NCI-H1092 treated with DMSO at 0.1 percent for 48 hours (cell line): ENCODE measurements around the gene MAPKAPK2.
A peak's percentile ranks its signal among the peaks of the same experiment; 100 is the strongest.

Experiments used
- DNase-seq: peaks from one replicate; lab custom pipeline; 2025; lab: John Stamatoyannopoulos, UW

MAPKAPK2 gene

GRCh38 chr1:206684003-206684402 is 702 bp upstream of the MAPKAPK2 start:
- no peak for DNase-seq

GRCh38 chr1:206685334-206685768 is 646 bp downstream of the MAPKAPK2 start:
- no peak for DNase-seq

GRCh38 chr1:206685769-206686477 is 1.2 kb downstream of the MAPKAPK2 start:
- no peak for DNase-seq

GRCh38 chr1:206686478-206687249 is 2.0 kb downstream of the MAPKAPK2 start:
- no peak for DNase-seq

- no peak for DNase-seq
Measured at GRCh38 chr1:206687251-206687914, 2.7 kb downstream of the MAPKAPK2 start.

GRCh38 chr1:206687915-206688442 is 3.3 kb downstream of the MAPKAPK2 start:
- no peak for DNase-seq

- no peak for DNase-seq
Measured at GRCh38 chr1:206690516-206690915, 5.8 kb downstream of the MAPKAPK2 start.

GRCh38 chr1:206691604-206692003 is 6.9 kb downstream of the MAPKAPK2 start:
- DNase-seq = no peak

- DNase-seq = peak; percentile 77
Measured at GRCh38 chr1:206693029-206693428, 8.3 kb downstream of the MAPKAPK2 start.

GRCh38 chr1:206693592-206693991 is 8.9 kb downstream of the MAPKAPK2 start:
- no peak for DNase-seq

GRCh38 chr1:206694171-206695124 is 9.7 kb downstream of the MAPKAPK2 start:
- DNase-seq = no peak

GRCh38 chr1:206695733-206696132 is 11.0 kb downstream of the MAPKAPK2 start:
- DNase-seq = no peak

GRCh38 chr1:206696812-206697585 is 12.3 kb downstream of the MAPKAPK2 start:
- no peak for DNase-seq

- no peak for DNase-seq
Measured at GRCh38 chr1:206698011-206698410, 13.3 kb downstream of the MAPKAPK2 start.

- DNase-seq = no peak
Measured at GRCh38 chr1:206699000-206699586, 14.4 kb downstream of the MAPKAPK2 start.

- DNase-seq = no peak
Measured at GRCh38 chr1:206699626-206700025, 14.9 kb downstream of the MAPKAPK2 start.

GRCh38 chr1:206700445-206701036 is 15.8 kb downstream of the MAPKAPK2 start:
- peak; percentile 91 for DNase-seq

GRCh38 chr1:206702260-206702659 is 17.6 kb downstream of the MAPKAPK2 start:
- DNase-seq = no peak

GRCh38 chr1:206702803-206703202 is 18.1 kb downstream of the MAPKAPK2 start:
- no peak for DNase-seq

- no peak for DNase-seq
Measured at GRCh38 chr1:206703661-206704060, 19.0 kb downstream of the MAPKAPK2 start.
